HepG2 (cell line): ENCODE measurements around the gene FAM50A.

Experiments
- CBX1 ChIP-seq: IDR thresholded peaks from one replicate; pipeline ENCODE4 v1.6.1; 2016; ENCODE audit warnings: antibody characterized with exemption, low read depth
- NCOA2 ChIP-seq: sonication (generic); formaldehyde crosslinking; IDR thresholded peaks from 2 replicates; pipeline ENCODE4 v1.8.0; 2022; ENCODE audit warnings: inconsistent platforms
- ZBTB21 ChIP-seq: sonication (generic); formaldehyde crosslinking; IDR thresholded peaks from 2 replicates; pipeline ENCODE4 v1.4.0; 2020; ENCODE audit warnings: missing genetic modification reagents
- ZNF343 ChIP-seq: sonication (generic); formaldehyde crosslinking; IDR thresholded peaks from 2 replicates; pipeline ENCODE4 v1.4.0; 2020; ENCODE audit warnings: mild to moderate bottlenecking, missing genetic modification reagents
- ZNF589 ChIP-seq: sonication (generic); formaldehyde crosslinking; conservative IDR thresholded peaks from 2 replicates; pipeline ENCODE4 v1.8.0; 2022; ENCODE audit warnings: mild to moderate bottlenecking, moderate library complexity, missing genetic modification reagents
- TF ChIP-seq, protein P1 (sequence below): sonication (generic); formaldehyde crosslinking; IDR thresholded peaks from 2 replicates; pipeline ENCODE4 v1.4.0; 2020; ENCODE audit warnings: missing genetic modification reagents, mild to moderate bottlenecking, borderline replicate concordance

DNA sequence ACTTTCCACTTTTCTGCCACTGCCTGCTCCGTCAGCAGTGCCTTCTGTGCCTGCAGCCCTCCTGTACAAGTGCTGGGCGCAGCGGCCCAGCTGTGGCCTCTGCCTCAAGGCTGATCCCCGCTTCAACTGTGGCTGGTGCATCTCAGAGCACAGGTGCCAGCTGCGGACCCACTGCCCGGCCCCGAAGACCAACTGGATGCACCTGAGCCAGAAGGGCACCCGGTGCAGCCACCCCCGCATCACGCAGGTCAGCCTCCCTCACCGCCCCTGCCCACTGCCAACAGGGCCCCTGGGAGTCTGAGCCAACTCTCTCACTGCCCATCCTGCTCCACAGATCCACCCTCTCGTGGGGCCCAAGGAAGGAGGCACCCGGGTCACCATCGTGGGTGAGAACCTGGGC, 21.7 kb downstream of the FAM50A start:
- no peak for TF ChIP-seq ZBTB21
- TF ChIP-seq NCOA2 (CRISPR knock-in tag): no peak
- TF ChIP-seq, protein P1, sequence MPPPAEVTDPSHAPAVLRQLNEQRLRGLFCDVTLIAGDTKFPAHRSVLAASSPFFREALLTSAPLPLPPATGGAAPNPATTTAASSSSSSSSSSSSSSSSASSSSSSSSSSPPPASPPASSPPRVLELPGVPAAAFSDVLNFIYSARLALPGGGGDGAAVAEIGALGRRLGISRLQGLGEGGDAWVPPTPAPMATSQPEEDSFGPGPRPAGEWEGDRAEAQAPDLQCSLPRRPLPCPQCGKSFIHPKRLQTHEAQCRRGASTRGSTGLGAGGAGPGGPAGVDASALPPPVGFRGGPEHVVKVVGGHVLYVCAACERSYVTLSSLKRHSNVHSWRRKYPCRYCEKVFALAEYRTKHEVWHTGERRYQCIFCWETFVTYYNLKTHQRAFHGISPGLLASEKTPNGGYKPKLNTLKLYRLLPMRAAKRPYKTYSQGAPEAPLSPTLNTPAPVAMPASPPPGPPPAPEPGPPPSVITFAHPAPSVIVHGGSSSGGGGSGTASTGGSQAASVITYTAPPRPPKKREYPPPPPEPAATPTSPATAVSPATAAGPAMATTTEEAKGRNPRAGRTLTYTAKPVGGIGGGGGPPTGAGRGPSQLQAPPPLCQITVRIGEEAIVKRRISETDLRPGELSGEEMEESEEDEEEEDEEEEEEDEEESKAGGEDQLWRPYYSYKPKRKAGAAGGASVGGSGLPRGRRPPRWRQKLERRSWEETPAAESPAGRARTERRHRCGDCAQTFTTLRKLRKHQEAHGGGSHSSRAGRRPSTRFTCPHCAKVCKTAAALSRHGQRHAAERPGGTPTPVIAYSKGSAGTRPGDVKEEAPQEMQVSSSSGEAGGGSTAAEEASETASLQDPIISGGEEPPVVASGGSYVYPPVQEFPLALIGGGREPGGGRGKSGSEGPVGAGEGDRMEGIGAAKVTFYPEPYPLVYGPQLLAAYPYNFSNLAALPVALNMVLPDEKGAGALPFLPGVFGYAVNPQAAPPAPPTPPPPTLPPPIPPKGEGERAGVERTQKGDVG: no peak
- TF ChIP-seq CBX1: no peak
- TF ChIP-seq ZNF589 (CRISPR knock-in tag): no peak
- no peak for TF ChIP-seq ZNF343
